Posterior vena cava (tissue), 2 donors: ENCODE results near the gene ORC6. TPM values are rescaled to one million over a fixed set of nuclear protein-coding genes. Genes with fewer than 3 reads are reported as not detected.

ENCODE experiments used
- DNase-seq: peaks from one replicate; pipeline ENCODE4 v3.0.0-alpha.2; 2020; ENCODE audit warnings: low spot score
- intact Hi-C, 2 donors: fragments of 100-400 bp; cut with DNase I; formaldehyde crosslinking; loops; one replicate each; pipeline versions ENCODE4 v1.14.1 to v1.14.2; 2022 to 2023
- total RNA-seq, 2 donors: library from RNA; stranded (reverse); fragmentation: NEBNext Ultra II Directional; extraction: Animal tissue kit (Norgen Biotek cat#: 25700); gene quantifications; one replicate each; pipeline ENCODE4 v1.2.1, GENCODE V29; 2021
- donor health status: DM: yes; HTN: yes; CAD: no.
- donor health status: DM: yes; HTN: yes; CAD: no.

The ORC6 gene
- total RNA-seq, 2 donors from 2014 or later = 1.0 to 2.0 TPM

DNA sequence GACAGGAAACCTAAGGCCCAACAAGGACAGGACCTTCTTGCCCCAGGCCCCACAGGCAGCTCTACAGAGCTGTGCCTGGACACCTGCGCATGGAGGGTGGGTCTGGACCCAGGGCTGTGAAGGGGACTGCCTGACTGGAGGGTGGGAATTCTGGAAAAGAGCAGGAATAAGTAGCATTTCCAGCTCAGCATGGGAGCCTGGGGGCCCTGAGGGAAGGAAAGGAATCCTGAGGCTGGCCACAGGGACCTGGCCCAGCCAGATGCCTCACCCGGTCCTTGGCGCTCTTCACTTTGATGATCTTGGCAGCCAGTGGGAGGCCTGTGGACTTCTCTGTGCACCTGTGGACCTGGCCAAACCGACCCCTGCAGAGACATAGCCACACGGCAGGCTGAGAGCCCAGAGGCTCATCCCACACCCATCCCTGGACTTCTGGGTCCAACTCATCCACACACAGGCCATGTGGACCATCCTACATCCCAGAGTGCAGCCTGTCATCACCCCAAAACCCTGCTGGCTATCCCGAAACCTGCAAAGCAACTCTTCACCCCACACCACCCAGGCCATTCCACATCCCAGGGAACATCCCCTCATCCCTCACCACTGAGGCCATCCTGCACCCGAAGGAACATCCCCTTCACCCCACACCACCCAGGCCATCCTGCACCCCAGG, 40.0 kb downstream of the ORC6 start:
- intact Hi-C loops = no loop called here
- DNase-seq = no peak

DNA sequence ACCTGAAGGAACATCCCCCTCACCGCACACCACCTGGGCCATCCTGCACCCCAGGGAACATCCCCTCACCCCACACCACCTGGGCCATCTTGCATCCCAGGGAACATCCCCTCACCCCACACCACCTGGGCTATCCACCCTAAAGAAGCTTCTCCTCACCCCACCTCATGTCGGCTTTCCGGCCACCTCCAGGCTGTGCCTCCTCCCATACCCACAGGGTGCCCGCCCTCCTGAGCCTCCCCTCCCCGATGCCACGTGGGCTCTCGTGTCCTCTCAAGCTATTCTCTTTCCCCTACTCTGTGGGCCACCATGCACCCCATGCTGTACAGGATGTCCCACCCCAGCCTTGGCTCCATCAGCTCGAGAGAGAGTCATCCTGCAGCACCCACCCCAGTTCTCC, 40.7 kb downstream of the ORC6 start:
- intact Hi-C loops = loop anchor here in 1 of 2 donors (5.0 kb wide), 1 partner anchor 1067 kb away; no protein-coding TSS in a partner anchor
- no peak for DNase-seq

DNA sequence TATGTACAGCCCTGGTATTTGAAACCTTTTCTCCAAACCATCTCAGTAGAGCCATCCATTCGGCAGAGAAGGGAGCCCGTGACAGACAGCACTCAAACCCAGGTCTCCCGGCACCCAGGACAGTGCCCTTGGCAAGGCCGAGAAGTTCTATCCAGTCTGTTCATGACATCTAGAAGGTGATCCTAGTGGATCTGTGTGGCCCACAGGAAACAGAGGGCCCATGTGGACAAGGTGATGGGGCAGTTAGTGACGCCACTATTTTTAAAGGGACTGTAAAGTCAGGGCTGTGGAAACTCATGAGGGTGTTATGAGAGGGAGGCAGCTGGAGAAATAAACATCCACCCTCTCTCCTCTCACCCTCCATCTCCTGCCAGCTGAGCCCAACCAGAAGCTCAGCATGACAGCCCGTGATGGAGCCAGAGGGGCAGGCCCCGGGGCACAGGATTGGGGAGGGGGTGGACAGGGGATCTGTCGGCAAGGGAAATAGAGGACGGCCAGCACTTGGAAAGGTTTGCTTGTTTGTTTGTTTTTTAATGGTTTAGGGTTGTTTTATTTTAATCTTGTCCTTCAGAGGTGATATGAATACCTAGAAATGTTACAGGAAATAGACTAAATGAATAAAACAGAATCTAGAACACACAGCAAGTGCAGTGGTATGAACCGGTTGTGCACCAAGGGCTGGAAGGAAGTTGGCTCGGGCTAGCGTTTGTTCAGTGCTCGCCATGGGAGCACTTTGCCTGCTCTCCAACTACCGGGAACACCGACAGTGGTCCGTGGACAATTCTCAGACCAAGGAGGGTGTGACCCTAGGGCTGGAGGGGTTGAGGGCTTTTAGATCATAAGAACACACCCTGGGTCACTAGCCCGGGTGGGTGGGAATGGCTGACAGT, 41.6 kb downstream of the ORC6 start:
- intact Hi-C loops = loop anchor here in 1 of 2 donors (5.0 kb wide), 1 partner anchor 1066 kb away; no protein-coding TSS in a partner anchor
- DNase-seq = no peak

DNA sequence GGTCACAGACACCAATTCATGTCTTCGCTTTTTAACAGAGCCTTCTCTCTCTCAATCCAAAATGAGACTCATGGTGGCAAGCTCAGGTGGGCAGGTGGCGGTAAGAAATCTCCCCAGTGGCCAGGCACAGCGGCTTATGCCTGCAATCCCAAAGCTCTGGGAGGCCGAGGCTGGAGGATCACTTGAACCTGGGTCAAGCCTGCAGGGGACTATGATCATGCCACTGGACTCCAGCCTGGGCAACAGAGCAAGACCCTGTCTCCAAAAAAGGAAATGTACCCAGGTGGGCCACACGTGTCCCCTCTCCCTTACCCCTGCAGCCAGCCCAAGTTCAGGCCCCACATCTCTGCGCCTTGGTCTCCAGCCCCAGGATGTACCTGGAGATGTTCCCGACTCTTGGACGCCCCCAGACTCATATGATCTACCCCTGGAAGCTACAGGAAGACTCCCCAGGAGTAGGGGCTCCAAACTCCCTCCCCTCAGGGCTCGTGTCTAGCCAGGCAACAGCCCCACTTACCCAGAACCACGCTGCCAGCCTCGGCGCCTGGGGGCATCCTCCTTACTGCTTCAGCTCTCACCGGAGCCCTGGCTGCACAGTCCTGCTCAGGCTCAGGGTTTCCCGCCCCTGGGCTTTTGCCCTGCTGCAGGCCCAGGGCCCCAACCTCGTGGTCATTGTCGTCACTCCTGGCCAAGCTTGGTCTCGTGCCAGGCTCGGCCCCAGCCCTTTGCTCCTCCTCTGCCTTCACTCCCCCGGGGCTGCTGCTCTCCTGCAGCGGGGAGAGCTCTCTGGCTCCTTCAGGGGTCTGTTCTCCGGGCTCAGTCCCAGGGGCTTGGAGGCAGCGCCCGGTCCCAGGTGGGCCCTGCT, 42.5 kb downstream of the ORC6 start:
- DNase-seq = no peak
- intact Hi-C loops = loop anchor here in 1 of 2 donors (5.0 kb wide), 1 partner anchor 1065 kb away; no protein-coding TSS in a partner anchor

DNA sequence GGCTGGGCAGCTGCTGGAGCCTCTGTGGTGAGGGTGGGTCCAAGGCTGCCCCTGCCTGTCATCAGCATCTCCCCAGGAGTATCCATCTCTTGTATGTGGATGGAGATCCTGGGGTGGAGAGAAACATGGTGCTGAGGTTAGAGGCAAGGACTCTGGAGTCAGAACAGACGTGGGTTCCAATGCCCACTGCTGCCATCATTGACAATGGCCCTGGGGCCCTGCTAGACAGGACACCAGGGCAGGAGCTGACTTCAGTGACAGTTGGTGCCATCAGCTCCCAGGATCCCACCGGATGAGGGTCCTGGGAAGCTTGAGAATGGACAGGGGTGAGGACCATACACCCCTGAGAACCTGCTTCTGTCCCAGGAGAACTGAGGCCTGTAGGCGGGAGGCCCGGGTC, 43.1 kb downstream of the ORC6 start:
- intact Hi-C loops = loop anchor here in 1 of 2 donors (5.0 kb wide), 1 partner anchor 1065 kb away; no protein-coding TSS in a partner anchor

GRCh38 chr16:46733319-46733830, 43.9 kb downstream of the ORC6 start:
- intact Hi-C loops = loop anchor here in 1 of 2 donors (5.0 kb wide), 1 partner anchor 1064 kb away; no protein-coding TSS in a partner anchor
- DNase-seq = no peak

More for the DNA sequence above, 43.1 kb downstream of the ORC6 start:
- no peak for DNase-seq

DNA sequence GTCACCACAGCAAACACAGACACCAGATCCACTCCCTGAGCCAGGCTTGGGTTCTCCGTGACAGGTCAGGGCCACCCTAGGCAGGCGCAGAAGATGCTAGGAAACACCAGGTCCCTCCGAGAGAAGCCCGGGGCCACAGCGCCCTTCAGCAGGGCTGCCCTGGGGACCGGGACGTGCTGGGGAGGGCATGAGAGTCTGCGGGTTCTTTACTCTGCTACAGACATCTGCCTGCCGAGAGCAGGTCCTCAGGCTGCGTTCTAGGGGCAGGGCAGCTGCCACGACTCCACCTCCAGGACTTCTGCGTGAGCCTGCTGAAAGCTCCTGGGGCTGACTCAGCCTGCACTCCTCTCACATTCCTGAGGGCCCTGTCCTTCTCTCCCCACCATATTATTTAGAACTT, 47.2 kb downstream of the ORC6 start:
- intact Hi-C loops = no loop called here
- peak; percentile 49 for DNase-seq

DNA sequence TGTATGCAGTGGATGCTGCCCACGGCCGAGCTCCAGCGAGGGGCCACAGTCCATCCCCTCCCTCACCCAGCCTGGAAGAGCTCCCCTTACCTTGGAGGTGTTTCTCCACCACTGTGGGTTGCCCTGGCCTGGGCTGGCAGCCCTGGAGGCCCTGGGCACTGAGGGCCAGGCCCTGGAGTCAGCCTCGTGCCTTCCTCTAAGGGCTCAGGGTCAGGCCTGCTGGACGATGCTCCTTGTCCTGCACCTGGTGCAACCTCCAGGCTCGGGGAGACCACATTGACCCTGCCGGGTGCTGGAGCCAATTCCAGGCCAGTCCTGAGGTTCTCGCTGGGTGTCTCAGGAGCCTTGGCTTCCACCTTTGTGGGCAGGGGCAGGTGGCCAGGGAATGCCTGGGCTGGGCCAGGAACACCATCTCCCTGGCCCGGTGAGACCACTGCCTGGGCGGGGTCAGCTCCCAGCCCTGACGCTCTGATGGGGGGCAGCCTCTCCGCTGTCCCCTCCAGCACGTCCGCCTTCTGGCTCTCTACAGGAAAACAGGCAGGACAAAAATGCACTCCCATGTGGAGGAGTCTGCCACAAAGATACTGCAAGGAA, 48.3 kb downstream of the ORC6 start:
- intact Hi-C loops = no loop called here
- peak; percentile 72 for DNase-seq

GRCh38 chr16:46739934-46740333, 50.5 kb downstream of the ORC6 start:
- intact Hi-C loops = no loop called here
- peak; percentile 30 for DNase-seq

GRCh38 chr16:46743232-46743719, 53.8 kb downstream of the ORC6 start:
- intact Hi-C loops = no loop called here
- DNase-seq = peak; percentile 79

DNA sequence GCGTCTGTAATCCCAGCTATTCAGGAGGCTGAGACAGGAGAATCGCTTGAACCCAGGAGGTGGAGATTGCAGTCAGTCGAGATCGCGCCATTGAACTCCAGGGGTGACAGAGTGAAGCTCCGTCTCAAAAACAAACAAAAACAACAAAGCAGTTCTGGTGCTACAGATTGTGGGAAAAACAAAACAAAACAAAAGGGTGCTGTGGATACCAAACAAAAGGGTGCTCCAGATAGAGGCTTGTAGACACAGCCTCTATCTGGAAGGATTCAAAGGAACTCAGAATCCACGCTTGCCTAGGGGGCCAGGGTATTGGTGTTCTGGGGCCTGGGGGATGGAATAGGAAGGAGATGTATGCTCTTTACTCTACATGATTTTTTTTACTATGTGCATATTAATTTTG, 56.2 kb downstream of the ORC6 start:
- DNase-seq = no peak
- intact Hi-C loops = no loop called here

- peak; percentile 74 for DNase-seq
- intact Hi-C loops = no loop called here
Measured at GRCh38 chr16:46746821-46747776, 57.6 kb downstream of the ORC6 start.

Other genes starting within 250 kb of the ORC6 start
- gene SHCBP1, start 68.3 kb upstream of the ORC6 start, total RNA-seq = 1 to 10 TPM in 1 of 2 donors, under 1 TPM in 1; 0.76 to 2.5 TPM
- gene VPS35, start 481 bp upstream of the ORC6 start, total RNA-seq = 10 to 100 TPM; 75.1 to 78.7 TPM
- gene MYLK3, start 58.7 kb downstream of the ORC6 start, total RNA-seq = under 1 TPM; 0.29 to 0.97 TPM
- 1 to 10 TPM; 6.4 to 9.4 TPM for gene C16orf87, start 141.5 kb downstream of the ORC6 start, total RNA-seq
- 1 to 10 TPM; 3.3 to 4.5 TPM for gene GPT2, start 194.7 kb downstream of the ORC6 start, total RNA-seq